Kasumi-1 (cell line): ENCODE measurements around the gene INTS7.
A peak's percentile ranks its signal among the peaks of the same experiment; 100 is the strongest.

Experiments
- DNase-seq, 2 experiments: peaks; one replicate each; lab custom pipeline; 2025; lab: John Stamatoyannopoulos, UW

INTS7 gene

GRCh38 chr1:211908951-211909350 lies 126.4 kb downstream of the INTS7 start:
- no peak for DNase-seq

GRCh38 chr1:211908453-211908852 lies 126.9 kb downstream of the INTS7 start:
- peak; percentile 85 to 89 for DNase-seq

- no peak for DNase-seq
Measured at GRCh38 chr1:211903490-211904245, 131.7 kb downstream of the INTS7 start.

- DNase-seq: no peak
Measured at GRCh38 chr1:211902624-211903291, 132.6 kb downstream of the INTS7 start.

GRCh38 chr1:211901945-211902344 lies 133.4 kb downstream of the INTS7 start:
- DNase-seq: no peak

GRCh38 chr1:211900441-211900840 lies 134.9 kb downstream of the INTS7 start:
- no peak for DNase-seq

GRCh38 chr1:211896958-211897357 lies 138.4 kb downstream of the INTS7 start:
- DNase-seq: no peak

GRCh38 chr1:211895126-211895759 lies 140.1 kb downstream of the INTS7 start:
- DNase-seq: no peak

GRCh38 chr1:211894312-211894711 lies 141.0 kb downstream of the INTS7 start:
- DNase-seq: no peak

- DNase-seq: no peak
Measured at GRCh38 chr1:211893260-211893659, 142.1 kb downstream of the INTS7 start.

- DNase-seq: no peak
Measured at GRCh38 chr1:211892577-211892976, 142.8 kb downstream of the INTS7 start.

GRCh38 chr1:211891708-211892107 lies 143.6 kb downstream of the INTS7 start:
- no peak for DNase-seq
